Activated gamma-delta T cell (primary cell): ENCODE data around the gene MAN1A1.

Experiments
- DNase-seq: peaks from one replicate; lab custom pipeline; 2025; lab: John Stamatoyannopoulos, UW

MAN1A1 gene

GRCh38 chr6:119346450-119346849 lies 3.1 kb downstream of the MAN1A1 start:
- no peak for DNase-seq

GRCh38 chr6:119345114-119345513 lies 4.4 kb downstream of the MAN1A1 start:
- no peak for DNase-seq

GRCh38 chr6:119344306-119344705 lies 5.3 kb downstream of the MAN1A1 start:
- DNase-seq = no peak

DNA sequence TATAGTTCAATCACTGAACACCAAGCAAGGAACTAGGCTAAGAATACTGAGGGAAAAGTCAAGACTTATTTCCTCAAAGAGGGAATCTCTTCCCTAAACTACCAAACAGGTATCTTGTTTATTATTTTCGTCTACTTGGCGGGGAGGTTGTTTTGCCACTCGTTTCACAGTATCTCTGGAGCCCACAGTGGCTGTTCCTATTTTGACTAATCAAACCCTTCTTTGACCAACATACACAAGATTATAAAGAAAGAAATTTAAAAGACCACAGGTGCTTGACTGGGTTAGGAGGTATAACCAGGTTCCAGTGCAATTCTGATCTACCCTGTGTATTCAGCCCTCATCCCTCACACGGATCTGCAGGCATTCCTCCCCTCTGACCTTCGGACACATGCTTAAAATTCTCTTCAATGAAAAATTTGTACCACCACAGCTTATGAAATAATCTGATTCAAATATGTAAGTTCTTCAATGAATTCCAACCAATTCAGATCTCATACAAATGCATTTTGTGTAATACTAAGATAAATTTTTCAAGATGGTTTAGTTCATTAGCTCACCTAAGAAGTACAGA lies 5.9 kb downstream of the MAN1A1 start:
- no peak for DNase-seq

GRCh38 chr6:119343167-119343566 lies 6.4 kb downstream of the MAN1A1 start:
- DNase-seq = no peak

- no peak for DNase-seq
Observed at GRCh38 chr6:119342430-119342829, 7.1 kb downstream of the MAN1A1 start.

DNA sequence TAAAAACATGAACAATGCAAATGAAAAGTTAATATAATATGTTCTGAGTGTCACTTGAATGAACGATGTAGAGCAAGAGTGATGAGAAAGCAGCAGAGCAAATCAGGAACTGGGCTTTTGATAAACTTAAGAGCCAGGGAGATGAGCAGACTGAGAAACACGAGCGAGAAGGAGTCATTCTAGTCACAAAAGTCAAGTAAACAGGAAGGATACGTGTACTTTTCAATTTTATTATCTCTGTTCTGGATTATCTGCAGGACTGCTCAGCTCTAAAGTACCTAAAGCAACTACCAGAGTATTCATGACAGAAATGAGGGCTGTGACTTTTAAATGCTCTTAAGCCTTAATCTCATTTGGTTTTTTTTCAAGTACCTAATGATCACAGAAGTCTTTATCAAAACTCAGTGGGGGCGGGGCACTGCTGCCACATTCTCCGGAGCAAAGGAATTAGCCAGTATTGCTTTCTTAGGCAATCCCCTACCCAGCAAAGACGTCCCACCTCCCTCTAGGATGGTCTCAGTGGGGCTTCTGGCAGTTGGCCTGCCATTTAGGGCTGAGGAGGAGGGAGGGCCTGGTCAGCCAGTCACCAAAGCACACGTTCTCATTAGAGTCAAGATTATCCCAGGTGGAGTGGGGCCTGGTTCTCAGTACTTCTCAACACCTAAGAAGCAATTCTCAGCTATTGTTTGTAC lies 8.6 kb downstream of the MAN1A1 start:
- DNase-seq = no peak

GRCh38 chr6:119339941-119340456 lies 9.6 kb downstream of the MAN1A1 start:
- no peak for DNase-seq

- no peak for DNase-seq
Observed at GRCh38 chr6:119337762-119338161, 11.8 kb downstream of the MAN1A1 start.

DNA sequence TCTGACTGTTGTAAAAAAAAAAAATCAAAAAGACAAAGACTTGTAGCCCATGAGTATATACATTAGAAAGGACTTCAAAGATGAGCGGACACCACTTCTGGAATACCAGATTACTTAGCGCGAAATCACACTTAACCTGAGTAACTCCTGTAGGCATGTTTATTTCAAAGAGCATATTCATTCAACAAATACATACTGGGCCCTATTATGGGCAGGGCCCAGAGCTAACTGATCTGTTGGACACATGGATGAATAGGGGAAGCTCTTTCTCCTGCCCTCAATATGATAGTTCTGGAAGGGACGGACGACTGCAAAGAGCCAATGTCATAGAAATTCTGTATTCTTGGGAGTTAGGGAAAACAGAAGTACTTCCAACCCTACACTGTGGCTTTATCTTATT lies 12.3 kb downstream of the MAN1A1 start:
- DNase-seq = no peak

DNA sequence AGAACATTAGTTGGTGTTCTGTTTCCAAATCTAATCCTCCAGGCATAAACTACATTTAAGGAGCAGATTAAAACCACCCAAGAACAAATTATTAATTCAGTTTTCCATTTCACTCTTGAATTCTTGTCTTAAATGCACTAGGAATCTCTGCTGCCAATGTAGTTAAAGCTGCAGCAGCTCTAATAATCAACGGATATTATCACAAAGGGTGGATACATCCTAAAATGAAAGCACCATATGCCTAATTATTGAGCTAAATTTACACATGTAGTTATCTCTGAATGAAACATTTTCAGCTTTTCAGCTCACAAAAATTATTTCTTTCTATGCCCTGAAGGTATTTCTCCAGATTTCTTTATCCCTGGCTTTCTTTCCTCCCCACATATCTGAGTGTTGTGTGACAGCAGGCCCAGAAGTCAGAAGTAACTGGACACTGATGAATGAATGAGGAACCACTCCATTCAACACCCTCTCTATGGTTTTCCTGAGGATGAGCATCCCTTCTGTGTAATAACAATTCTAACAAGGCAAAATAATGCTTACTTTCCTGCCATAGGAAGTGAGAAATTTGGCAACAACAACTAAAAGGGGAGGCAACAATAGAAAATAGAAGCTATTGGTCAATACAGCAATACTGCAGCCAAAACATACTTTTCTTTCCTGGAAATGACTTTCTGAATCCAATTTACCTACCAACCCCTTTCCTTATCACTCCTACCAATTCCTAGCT lies 14.9 kb downstream of the MAN1A1 start:
- DNase-seq = no peak

DNA sequence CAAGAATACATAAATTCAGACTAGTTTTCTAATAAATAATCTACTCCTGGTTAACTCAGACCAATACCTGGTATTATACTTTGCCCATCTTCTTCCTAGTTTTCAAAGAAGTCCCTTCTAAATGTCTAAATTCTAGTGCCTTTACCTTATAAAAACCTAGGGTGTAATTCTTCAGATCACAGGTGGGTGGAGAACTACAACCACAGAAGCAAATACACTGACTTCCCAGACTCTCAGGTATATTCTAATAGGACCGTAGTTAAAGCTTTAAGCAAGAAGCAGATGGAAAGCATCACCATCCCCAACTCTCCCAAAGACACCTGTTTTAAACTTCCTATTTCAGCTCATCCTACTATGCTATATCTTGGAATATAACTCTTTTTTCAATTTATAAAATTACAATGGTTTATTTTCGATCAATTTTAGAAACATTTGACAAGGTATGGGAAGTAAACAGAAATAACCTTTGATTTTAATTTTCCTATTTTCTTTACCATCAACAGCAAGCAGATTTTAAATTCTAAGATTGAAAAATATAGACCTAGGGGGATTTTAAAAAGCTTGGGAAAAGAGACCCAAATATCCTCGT lies 15.8 kb downstream of the MAN1A1 start:
- DNase-seq = no peak

- DNase-seq = no peak
Observed at GRCh38 chr6:119333063-119333609, 16.4 kb downstream of the MAN1A1 start.

DNA sequence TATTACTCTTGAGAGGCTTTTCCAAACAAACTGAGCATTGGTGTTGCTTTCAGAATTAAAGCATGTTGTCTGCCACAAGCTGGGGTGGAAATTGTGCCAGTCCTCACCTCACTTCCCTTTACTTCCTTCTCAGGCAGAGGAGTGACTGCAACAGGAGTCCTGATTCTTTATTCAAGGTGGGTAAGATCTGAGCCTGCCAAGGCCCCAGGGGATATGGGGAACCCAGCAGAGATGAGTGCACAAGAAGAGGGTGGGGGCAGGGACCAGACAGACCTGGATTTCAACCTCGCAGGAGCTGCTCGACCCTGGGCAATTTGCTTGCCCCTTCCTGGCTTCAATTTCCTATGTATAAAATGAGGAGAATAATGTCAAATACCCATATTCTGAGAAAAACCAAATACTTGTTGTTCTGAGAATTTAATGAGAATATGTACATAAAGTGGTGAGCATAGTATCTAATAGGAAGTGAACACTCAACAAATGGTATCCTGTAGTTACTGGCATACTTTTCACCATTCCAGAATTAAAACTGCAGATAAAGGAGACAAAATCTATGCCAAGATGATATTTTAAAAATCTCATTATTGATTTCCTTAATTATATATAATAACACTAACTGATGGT lies 17.8 kb downstream of the MAN1A1 start:
- DNase-seq = no peak

GRCh38 chr6:119330520-119331113 lies 18.9 kb downstream of the MAN1A1 start:
- DNase-seq = no peak

DNA sequence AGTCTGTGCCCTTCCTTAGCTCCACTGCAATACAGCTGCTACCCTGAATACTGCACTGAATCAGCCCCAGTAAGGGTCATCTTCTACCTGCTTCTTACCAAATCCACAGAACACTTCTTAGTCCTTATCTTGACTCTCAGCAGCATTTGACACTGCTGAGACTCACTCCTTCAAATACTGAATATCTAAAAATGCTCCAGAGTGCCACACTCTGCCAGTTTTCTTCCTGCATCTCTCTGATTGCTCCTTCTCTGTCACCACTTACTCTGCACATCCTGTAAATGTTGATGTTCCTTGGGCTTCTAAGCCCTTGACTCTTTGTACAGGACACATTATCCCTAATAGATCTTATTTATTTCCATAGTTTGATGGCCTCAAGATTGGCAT lies 19.8 kb downstream of the MAN1A1 start:
- DNase-seq = no peak

GRCh38 chr6:119328892-119329793 lies 20.4 kb downstream of the MAN1A1 start:
- no peak for DNase-seq

GRCh38 chr6:119328254-119328653 lies 21.3 kb downstream of the MAN1A1 start:
- no peak for DNase-seq

- no peak for DNase-seq
Observed at GRCh38 chr6:119327810-119328209, 21.8 kb downstream of the MAN1A1 start.

GRCh38 chr6:119326291-119327005 lies 23.1 kb downstream of the MAN1A1 start:
- DNase-seq = no peak
